ENCODE measurements around the gene OR2S2.
"Not testable (repeated sequence)": the region's sequence is repeated elsewhere in the genome, so short reads cannot be mapped to it uniquely, and the experiment has no call there.

OR2S2 gene

DNA sequence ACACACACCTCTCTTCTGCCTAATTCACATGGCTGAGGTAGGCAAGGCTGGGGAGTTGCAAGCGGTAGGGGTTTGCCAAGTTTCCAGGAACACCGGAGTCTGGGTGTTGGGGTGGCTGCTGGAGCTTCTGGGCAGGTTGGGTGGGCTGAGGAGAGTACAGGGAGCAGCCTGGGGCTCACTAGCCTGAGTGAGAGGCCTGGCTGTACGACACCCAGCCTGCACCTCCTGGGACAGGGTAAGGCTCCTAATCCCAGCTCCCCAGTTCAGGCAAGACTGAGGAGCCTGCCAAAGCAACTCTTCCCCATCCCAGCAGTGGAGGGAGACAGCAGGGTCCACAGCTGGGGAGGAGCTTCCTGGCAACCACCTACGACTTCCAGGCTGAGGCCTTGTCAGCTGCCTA, 40.7 kb downstream of the OR2S2 start:
- ChIA-PET POLR2A (interaction anchor here (0.6 kb wide), 1 partner anchor 96 kb away, joined by 3 read pairs; no protein-coding TSS in a partner anchor), CTCF (interaction anchor here (0.8 to 2.0 kb wide), 3 partner anchors 14 to 38 kb away, joined by 3 to 5 read pairs (median 3); no protein-coding TSS in a partner anchor)

GRCh38 chr9:35915681-35916294, 42.2 kb downstream of the OR2S2 start:
- H3K4me3 ChIP-seq (ENCODE audit: low read depth, low read length): no peak overlapping the region
- no peak for DNase-seq (ENCODE audit: low read depth, low spot score)
- ChIA-PET CTCF (no interaction called here), POLR2A (no interaction called here)
- no peak for TF ChIP-seq CTCF (IDR thresholded peaks at IDR 0.05; ENCODE audit: insufficient read depth, low read length, missing control alignments)

More for the DNA sequence above, 40.7 kb downstream of the OR2S2 start:
- H3K4me3 ChIP-seq (ENCODE audit: low read depth, low read length): no peak overlapping the region
- no peak for DNase-seq (ENCODE audit: low read depth, low spot score)
- no peak for TF ChIP-seq CTCF (IDR thresholded peaks at IDR 0.05; ENCODE audit: insufficient read depth, low read length, missing control alignments)

DNA sequence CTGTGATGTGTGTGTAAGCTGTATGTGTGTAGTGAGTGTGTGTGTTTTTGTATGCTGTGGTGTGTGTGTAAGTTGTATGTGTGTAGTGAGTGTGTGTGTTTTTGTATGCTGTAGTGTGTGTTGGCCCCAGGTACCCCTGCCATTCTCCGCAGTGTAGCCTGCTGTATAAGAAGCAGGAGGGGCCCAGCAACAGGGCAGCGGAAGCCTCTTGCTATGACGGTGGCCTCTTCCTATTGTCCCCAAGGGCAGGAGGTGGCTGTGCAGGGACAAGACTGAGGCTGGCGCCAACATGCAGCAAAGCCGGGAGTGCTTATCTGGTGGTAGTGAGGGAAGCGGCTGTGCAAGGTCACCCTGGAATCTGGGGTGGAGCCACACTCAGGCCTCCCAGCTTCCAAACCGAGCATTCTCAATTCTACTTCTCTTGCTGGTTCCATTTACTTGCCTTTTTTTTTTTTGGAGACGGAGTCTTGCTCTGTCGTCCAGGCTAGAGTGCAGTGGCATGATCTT, 43.6 kb downstream of the OR2S2 start:
- TF ChIP-seq CTCF (IDR thresholded peaks at IDR 0.05; ENCODE audit: insufficient read depth, low read length, missing control alignments): no peak
- no peak for DNase-seq (ENCODE audit: low read depth, low spot score)
- no peak overlapping the region for H3K4me3 ChIP-seq (ENCODE audit: low read depth, low read length)
- ChIA-PET POLR2A (no interaction called here), CTCF (interaction anchor here (12.6 kb wide), 1 partner anchor 9 kb away, joined by 137 read pairs; no protein-coding TSS in a partner anchor)

DNA sequence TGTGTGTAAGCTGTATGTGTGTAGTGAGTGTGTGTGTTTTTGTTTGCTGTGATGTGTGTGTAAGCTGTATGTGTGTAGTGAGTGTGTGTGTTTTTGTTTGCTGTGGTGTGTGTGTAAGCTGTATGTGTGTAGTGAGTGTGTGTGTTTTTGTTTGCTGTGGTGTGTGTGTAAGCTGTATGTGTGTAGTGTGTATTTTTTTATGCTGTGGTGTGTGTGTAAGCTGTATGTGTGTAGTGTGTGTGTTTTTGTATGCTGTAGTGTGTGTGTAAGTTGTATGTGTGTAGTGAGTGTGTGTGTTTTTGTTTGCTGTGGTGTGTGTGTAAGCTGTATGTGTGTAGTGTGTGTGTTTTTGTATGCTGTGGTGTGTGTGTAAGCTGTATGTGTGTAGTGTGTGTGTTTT, 44.5 kb downstream of the OR2S2 start:
- CTCF ChIA-PET: interaction anchor here (1.1 to 12.6 kb wide), 3 partner anchors 10 to 32 kb away, joined by 3 to 137 read pairs (median 22); no protein-coding TSS in a partner anchor
- DNase-seq (ENCODE audit: low read depth, low spot score); POLR2A ChIA-PET; H3K4me3 ChIP-seq (ENCODE audit: low read depth, low read length): not testable (repeated sequence)

GRCh38 chr9:35912791-35913400, 45.1 kb downstream of the OR2S2 start:
- DNase-seq (ENCODE audit: low read depth, low spot score): no peak
- CTCF ChIA-PET: interaction anchor here (1.1 to 12.6 kb wide), 4 partner anchors 10 to 123 kb away, joined by 3 to 137 read pairs (median 24); no protein-coding TSS in a partner anchor
- TF ChIP-seq CTCF (IDR thresholded peaks at IDR 0.05; ENCODE audit: insufficient read depth, low read length, missing control alignments): no peak
- no peak overlapping the region for H3K4me3 ChIP-seq (ENCODE audit: low read depth, low read length)
- POLR2A ChIA-PET: no interaction called here

- TF ChIP-seq CTCF (IDR thresholded peaks at IDR 0.05; ENCODE audit: insufficient read depth, low read length, missing control alignments): no peak
- no peak for DNase-seq (ENCODE audit: low read depth, low spot score)
- H3K4me3 ChIP-seq (ENCODE audit: low read depth, low read length): no peak overlapping the region
- ChIA-PET POLR2A (no interaction called here), CTCF (interaction anchor here (0.6 to 12.6 kb wide), 26 partner anchors 10 to 181 kb away, joined by 3 to 137 read pairs (median 4); partner anchors contain the start of gene HINT2)
Observed at GRCh38 chr9:35911690-35912089, 46.3 kb downstream of the OR2S2 start.
